NK-92 treated with Interleukin-12 subunit alpha and Interleukin-12 subunit beta, amount 100 ng/mL, for 24 hours (cell line): Measurements from ENCODE around the gene ETV6.

Experiments
- DNase-seq: peaks from one replicate; lab custom pipeline; 2025; lab: John Stamatoyannopoulos, UW

Gene ETV6

DNA sequence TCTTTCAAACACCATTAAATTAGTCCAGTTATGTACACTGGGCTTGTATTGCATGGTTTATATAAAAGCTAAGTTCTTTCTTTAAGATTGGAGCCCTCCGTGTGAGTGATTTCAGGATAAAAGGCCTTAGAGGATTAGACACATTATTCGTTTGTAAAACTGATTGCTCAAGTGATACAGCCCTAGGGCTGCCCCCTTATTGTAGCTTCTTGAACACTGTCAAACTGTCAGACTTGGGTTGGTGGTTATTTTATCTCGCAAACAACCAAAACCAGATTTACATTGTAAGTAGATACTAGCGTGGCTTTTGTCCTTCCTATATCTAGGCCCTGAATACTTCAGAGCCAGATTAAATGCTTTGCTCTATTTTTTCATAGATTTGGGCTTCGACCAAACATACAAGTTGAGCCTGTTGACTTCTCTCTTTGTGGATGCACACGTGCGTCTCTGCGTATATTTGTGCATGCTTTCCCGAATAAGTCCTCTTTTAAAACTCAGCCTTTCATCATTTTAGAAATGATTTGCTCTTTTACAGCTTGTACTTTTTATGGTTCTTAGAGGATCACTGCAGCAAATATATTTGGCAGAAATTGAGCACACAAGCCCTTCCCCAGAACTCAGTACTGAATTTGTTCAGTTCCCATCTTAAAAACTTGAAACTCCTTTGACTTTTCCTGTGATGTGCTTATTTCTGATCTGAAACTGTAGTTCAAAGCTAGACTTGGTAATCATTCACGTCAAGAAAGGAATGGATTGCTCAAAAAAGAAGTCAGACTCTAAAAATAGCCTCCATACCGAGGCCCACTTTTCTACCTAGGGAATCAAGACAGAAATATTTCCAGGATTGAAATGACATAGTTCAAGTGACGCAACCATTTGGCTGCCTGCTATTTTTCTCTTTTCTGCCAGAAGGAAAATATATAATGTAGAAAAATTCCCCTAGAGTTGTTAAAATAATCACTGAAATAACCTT lies 129.5 kb downstream of the ETV6 start:
- no peak for DNase-seq

DNA sequence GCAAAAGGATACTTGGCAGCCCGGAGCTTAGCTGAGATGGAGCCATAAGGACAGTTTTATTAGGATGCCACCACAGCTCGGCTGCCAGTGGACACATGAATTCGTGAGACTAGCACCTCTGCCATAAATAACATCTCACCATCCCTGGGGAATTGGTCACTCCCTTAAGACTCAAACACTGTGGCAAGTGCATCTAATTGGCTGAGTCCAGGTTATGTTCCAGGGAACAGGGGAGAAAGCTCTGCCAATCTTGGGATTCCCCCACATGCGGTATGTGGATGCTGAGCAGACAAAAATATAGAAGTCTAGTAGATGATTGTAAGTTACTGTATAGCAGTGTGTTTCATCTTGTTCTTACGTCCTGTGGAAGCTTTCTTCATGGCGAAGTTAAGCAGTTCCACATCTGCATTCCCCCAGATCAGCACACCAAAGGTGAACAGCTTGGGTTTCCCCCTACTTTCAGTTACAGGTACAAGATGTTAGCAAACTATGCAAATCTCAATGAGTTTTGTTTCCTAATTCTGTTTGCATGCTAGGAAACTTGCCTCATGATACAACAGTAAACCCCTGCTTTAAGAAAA lies 131.1 kb downstream of the ETV6 start:
- no peak for DNase-seq

DNA sequence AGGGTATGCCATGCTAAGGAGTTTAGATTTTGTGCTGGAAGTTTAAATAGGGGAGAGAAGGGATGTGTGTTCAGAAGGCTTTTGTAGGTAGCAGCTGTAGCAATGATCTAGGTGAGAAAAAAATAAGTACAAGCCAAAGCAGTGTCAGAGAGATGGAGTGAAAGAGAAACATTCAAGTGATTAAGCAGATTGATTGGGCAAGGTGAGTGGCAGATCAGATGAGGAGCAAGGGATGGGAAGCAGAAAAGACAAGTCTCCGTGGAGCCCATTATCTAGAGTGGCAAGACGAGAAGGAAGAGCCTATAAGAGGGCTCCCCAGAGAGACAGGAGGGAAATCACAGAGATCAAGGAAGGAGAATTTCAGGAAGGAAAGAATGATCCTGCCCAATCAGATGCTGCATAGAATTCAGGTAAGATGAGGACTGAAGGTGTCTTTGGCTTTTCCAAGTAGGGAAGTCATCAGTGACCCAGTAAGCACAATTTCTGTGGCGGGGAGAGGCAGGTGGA lies 133.5 kb downstream of the ETV6 start:
- DNase-seq: no peak

DNA sequence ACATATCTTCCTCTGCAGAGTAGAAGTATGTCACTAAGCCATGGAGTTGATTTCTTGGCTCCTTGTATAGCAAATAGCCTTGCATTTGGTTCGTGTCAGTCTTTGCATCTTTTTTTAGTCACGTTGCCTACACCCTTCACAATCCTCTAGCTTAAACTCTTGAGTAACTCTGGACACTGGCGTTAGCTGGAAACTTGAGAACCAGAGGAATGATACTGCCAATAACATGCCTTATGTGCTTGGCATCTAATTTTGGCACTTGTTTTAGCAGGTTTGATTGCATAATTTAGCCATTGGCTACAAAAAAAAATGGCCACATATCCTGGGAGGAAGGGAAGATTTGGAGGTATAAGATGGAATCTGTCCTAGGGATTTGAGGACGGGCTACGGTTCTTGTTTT lies 136.2 kb downstream of the ETV6 start:
- DNase-seq: no peak

DNA sequence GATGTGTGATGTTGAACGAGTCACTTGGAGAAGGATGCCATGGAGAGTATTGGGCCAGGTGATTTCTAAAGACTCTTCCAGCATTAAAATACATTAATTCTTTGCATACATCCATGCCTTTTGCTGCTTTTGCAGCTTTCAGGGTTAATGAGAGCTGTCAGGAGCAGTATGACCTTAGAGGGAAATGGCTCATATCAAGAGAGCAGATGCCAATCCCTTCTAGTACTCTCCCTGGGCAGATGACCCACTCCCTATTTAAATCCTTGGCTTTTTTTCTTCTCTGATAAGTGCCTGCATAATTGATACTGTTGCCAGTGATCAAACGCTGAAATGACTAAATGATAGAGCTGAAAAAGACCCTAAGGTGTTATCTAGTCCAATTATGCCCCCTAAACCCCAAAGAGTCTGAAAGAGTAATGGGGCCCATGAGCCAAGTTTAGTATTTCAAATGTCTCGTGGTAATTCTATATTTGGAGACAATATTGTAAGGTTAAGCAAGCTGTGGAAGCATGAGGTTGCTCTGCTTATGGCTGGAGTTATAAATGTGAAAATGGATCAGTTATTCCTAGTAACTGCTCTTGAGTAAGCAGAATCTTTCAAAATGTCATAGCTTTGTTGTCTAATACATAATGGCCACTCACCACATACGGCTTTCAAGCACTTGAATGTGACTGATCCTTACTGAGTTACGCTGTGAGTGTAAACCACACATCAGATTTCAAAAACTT lies 137.3 kb downstream of the ETV6 start:
- no peak for DNase-seq

DNA sequence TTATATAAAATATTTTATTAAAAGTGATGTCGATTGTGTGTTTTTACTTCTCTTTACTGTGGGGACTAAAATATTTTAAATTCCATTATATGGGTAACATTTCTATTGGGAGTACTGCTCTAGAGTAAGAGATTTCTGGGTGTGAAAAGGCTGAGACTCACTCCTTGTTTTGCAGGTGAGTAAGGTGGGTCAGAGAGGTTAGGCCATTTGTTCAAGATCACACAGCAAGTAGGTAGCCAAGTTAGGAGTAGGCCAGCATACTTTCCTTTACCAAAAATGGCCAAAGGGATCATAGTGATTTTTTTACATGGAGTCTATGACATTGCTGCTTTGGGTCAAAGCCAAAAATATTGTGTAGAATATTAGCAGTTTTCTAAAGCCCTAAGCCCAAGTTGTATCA lies 138.0 kb downstream of the ETV6 start:
- no peak for DNase-seq

DNA sequence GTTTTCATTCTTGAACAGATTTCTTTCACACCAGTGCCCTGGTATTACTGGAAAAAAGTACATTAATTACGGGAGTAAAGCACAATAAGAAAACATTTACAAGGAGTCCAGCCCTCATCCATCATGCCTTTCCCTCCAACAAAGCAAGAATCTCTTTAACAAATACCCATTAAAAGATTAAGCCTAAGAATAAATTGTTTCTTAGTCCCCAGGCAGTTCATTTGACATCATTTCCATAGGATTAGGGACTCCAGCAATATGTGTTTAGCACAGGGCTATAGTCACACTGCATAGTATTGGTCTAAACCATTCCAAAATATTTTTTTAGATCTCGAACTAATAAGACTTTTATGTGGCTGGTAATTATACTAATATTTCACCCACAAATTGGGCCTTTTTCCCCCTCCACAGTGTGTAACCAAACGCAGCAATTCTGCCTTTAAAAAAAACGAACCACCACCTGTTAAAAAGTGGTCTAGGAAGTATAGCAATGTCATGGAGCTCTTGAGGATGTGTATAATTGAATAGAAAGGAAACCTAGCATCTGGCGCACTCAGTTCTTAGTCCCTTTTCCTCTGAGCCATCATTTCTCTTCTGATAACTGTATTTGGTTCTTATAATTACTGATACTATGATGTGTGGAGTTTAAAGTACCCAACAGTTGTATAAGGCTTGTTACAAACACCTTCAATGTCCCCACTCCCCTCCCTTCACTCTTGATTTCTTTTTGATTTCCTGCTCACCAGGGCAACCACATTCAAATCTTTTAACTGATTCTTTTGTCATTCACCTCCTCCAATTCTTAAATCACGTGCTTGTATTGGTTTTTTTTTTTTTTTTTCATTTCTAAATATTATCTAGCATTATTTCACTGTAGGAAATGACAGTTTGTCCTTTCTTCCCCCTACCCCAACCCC lies 138.7 kb downstream of the ETV6 start:
- no peak for DNase-seq

DNA sequence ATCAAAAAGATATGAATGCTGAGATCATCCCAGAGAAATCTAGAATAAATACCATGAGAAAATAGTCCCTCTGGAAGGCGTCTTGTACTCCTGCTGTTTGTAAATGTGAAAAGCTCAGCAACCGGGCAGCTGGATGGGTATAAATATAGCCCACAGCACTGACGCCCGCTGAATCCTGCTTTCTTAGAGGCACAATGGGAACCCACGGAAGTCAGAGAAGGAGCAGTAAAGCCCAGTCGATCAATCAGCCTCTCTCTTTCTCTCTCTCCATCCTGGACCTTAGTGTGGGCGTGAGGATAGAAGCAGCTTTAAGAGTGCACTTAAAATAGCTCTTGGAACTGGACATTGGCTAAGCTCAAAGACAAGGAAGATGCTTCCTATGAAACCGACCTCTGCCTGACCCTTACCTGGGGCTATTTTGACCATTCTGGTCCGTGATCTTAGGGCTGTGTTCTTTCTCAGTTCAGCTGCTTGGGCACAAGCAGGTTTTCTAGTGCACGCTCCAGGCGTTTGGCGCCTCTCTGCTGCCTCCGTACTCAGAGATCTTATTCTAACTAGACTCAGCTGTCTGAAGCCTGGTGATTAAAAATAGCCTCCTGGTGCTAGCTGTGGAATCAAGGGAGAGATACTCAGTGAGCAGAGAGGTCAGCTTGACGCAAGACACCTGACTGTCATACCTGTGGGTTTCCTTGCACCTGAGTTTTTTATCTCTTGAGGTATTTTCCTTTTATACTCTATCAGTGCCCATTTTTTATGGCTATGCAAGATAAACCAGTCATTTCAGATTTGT lies 144.6 kb downstream of the ETV6 start:
- no peak for DNase-seq

DNA sequence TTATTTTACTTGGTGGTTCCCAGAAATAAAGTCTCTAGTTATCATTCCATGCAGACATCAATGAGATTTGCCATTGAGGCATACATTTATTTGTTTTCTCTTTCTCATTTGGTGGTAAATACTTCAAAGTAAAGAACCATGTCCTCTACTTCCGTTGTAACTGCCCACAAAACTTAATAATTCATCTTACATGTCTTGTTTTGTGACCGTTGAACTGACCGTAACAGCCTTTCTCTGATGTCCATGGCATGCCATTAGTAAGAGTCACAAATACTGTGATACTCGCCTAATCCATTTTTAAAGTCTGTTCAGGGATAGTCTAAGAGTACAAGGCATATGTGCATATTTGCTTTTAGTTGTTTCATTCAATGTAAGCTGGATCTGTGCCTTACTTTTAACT lies 145.3 kb downstream of the ETV6 start:
- no peak for DNase-seq

DNA sequence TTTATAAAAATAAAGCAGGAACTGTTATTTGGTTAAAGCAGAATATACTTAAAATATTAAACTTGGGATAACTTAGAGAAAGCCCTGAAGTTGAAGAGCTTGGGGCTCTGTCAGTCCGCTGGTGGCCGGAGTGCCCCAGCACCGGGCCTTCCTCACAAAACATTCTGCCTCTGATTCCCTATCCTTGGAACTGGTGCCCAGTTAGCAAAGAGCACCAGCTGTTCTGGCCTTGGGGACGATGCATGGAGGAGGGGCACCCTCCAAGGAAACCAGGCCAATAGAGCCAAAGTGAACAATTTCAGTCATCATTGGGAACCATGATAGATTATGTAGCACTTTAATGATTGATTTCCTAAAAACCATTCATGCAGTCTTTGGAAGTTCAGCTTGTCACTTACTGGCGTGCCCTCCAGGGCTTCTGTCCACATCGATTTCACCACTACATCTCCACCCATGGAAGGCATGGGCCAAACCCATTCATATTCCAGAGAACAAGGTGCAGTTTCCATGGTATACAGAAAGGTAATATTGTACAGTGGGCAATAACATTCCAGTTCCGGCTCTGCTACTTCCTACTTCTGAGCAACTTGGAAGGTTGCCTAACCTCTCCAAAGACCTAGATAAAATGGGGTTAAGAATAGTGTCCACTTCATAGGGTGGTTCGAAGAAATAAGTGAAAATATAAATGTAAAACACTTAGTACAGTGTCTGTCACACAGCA lies 145.9 kb downstream of the ETV6 start:
- DNase-seq: no peak

DNA sequence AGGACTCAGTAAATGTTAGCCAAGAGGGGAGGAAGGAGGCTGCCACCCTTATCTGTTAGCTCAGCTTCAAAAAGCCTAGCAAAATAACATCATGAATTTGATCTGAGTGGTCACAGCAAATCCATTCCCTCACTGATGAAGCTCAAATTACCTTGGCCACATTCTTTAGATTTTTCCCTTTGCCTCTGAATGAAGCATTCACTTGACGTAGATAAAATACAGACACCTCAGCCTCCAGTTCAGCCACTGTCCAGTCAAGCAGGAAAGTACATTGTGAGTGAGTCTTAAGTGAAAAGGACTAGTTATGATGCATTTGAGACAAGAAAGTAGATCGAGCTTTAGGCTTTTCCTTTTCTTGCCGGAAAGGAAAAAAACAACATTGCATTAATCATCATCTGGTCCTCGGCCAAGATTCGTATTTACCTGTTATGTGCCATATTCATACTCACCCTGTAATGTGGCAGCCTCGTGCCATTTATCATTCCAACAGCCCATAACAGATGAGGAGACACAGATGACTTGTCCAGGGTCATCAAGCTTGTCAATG lies 146.5 kb downstream of the ETV6 start:
- DNase-seq: no peak

DNA sequence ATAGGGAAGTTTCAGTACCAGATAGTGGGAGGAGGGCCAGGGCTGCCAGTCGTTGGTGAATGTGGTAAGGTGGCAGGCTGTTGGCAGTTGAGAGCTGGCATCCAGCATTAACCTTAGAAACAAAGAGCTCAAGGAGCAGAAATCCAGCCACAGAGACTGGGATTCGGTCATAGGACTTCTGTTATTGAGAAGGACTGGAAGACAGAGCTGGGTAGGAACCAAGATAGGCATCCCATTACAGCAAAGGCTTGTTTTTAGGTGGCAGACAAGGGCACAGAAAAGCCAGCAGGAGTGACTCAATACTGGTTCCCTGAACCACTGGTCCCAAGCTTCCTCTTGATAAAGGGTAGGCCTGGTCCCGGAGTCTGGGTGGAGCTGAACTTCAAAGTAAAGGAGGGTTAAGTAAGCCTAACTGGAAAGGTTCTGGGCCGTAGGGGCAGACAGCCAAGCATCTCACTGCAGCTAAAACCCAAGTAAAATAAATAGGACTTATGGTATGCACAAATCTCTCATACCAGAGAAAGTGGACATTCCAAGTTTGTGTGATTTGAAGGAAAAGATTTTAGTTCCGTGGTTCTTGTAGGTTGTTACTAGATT lies 147.9 kb downstream of the ETV6 start:
- no peak for DNase-seq

DNA sequence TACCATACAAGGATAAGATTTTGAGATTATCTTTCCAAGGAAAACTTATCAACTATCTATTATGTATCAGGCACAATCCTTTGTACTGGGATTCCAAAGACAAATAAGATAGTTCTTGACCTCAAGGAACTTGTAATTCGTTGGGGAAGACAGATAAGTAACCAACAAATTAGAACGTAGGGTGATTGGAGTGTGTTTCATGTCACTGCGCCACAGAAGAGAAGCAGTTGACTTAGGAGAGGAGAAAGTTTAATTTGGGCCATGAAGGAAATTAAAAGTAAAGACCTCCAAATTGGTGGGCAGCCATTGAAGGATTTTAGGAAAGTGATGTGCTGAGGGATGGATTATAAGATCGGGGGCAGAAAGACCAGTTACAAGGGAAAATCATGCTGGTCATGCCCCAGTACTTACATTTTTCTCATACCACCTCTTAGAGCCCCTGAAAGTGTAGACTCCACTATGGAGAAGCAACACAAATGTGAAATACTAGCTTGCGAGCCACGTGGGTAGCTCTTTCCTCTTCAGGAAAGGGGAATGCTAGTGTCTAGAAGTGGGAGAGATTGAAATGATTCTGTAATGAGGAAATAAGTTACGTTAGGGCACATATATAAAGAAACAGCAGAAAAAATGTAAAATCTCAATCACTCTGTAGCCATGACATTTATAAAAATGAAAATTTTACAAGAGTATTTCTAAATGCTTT lies 148.7 kb downstream of the ETV6 start:
- DNase-seq: no peak

DNA sequence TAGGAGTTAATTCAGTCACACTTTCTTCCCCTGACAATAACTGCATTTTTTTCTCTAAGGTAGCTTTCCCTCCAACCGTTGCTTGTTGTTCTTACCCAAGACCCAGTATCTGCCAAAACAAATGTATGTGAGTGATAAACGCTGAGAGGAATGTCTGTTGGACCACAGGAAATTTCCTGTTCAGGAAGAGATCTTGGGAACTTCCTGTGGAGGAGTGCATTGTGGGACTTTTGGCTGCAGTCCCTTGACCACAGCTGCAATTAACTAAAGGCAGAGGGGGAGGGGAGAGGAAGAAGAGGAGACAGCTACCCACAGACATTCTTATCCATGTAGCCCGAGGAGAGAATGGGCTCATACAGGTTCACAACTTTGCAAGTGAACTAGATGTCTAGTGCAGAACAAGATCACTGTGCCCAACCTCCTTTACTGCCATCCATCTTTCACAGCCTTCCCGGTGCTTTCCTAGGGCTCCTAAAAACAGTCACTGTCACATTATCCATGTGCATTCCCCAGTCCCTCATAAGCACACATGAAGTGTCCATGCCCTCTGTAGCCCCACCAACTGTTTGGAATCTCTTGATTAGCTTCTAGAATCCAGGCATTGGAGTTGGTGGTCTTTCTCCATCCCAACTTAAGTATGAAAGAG lies 149.5 kb downstream of the ETV6 start:
- DNase-seq: no peak

DNA sequence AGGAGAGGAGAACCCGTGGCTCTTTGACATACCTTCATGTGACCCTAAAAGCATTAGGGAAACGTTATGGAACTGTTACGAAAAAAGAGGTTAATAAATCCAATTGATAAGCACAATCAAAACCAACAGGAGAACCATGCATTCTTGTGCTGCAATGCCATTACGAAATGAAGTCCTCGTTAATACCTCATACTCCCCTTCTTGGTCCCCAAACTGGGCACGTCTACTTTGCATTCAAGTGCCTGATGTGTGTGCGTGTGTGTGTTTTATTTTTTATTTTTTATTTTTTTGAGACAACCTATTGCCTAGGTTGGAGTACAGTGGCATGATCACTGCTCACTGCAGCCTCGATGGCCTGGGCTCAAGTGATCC lies 150.0 kb downstream of the ETV6 start:
- no peak for DNase-seq

DNA sequence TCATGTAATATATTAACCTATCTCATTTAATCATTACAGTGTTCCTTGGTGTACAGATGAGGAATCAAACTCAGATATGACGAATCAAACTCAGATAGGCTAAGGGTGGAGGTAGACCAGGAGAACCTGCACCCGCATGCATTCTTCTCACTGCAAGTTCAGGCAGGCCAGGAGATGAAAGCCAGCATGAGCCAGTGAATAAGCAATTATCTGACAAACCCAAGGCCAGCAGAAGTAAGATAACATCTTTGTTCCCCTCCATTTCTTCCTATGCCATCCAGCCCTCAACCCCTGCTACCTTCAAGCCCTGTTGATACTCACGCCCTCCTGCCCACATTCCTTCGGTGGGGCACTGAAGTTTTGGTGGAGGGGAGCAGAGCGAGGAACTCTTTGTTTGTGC lies 152.2 kb downstream of the ETV6 start:
- DNase-seq: no peak

DNA sequence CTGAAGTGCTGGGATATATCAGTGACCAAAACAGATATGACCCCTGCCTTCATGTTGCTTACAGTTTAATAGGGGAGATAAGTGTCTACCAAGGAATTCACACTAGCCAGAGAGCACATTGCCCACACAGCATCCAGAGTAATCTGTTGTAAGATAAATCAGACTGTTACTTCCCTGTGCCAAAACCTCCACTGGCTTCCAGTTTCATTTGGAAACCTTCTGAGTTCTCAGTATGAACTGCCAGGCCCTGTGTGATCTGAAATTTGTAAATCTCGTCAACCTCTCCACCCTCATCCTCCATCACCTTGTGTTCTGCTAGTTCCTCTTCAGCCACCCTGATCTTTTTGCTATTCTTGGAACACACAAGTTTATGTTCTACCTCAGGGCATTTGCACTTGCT lies 154.7 kb downstream of the ETV6 start:
- no peak for DNase-seq

DNA sequence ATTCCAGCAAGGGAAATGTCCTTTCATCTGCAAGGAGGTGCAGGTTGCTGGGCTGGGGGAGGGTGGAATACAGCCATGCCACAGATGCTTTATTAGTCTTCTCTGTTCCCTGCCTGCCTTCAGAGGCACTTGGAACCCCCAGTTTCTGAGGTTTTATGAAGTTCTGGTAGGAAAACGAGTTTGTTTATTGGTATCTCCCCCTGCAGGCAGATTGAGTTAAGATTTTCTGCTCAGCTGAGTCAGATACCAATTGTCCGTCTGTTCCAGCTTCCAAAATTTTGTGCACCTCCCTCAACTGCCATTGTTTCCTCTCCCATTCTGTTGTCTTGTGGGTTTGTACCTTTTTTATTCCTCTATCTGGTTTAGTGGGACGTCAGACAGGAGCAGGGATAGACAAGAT lies 155.6 kb downstream of the ETV6 start:
- no peak for DNase-seq
